Femur (tissue), 1 donor: Measurements from ENCODE around the gene CDK8.
"Not testable (repeated sequence)": the region's sequence is repeated elsewhere in the genome, so short reads cannot be mapped to it uniquely, and the experiment has no call there.

Source experiments
- DNase-seq: peaks from one replicate; pipeline ENCODE4 v3.0.0-alpha.2; 2017

Gene CDK8

GRCh38 chr13:26254583-26255111, 718 bp downstream of the CDK8 start:
- peak; percentile 53 for DNase-seq

GRCh38 chr13:26255115-26255514, 1.2 kb downstream of the CDK8 start:
- no peak for DNase-seq

GRCh38 chr13:26255691-26256277, 1.9 kb downstream of the CDK8 start:
- DNase-seq: no peak

- DNase-seq: no peak
These were observed 3.1 kb downstream of the CDK8 start for GRCh38 chr13:26257049-26257448.

GRCh38 chr13:26259634-26260033, 5.7 kb downstream of the CDK8 start:
- DNase-seq: no peak

- no peak for DNase-seq
These were observed 8.2 kb downstream of the CDK8 start for GRCh38 chr13:26262156-26262555.

GRCh38 chr13:26266311-26266710, 12.4 kb downstream of the CDK8 start:
- no peak for DNase-seq

GRCh38 chr13:26270707-26271106, 16.8 kb downstream of the CDK8 start:
- no peak for DNase-seq

- DNase-seq: no peak
These were observed 18.7 kb downstream of the CDK8 start for GRCh38 chr13:26272621-26273020.

GRCh38 chr13:26280295-26280694, 26.4 kb downstream of the CDK8 start:
- DNase-seq: no peak

GRCh38 chr13:26280822-26281221, 26.9 kb downstream of the CDK8 start:
- DNase-seq: no peak

GRCh38 chr13:26285911-26286310, 32.0 kb downstream of the CDK8 start:
- DNase-seq: not testable (repeated sequence)

- not testable (repeated sequence) for DNase-seq
These were observed 34.9 kb downstream of the CDK8 start for GRCh38 chr13:26288838-26289237.

- DNase-seq: no peak
These were observed 41.9 kb downstream of the CDK8 start for GRCh38 chr13:26295812-26296211.

- DNase-seq: no peak
These were observed 45.3 kb downstream of the CDK8 start for GRCh38 chr13:26299168-26299750.

- DNase-seq: no peak
These were observed 46.2 kb downstream of the CDK8 start for GRCh38 chr13:26300140-26300539.

- no peak for DNase-seq
These were observed 51.7 kb downstream of the CDK8 start for GRCh38 chr13:26305676-26306075.

GRCh38 chr13:26307701-26308100, 53.8 kb downstream of the CDK8 start:
- no peak for DNase-seq

- DNase-seq: no peak
These were observed 54.3 kb downstream of the CDK8 start for GRCh38 chr13:26308250-26308649.

- no peak for DNase-seq
These were observed 54.9 kb downstream of the CDK8 start for GRCh38 chr13:26308836-26309235.

- DNase-seq: no peak
These were observed 56.1 kb downstream of the CDK8 start for GRCh38 chr13:26310003-26310402.

- DNase-seq: no peak
These were observed 56.5 kb downstream of the CDK8 start for GRCh38 chr13:26310470-26310869.

GRCh38 chr13:26312019-26312418, 58.1 kb downstream of the CDK8 start:
- DNase-seq: not testable (repeated sequence)

GRCh38 chr13:26316095-26316494, 62.2 kb downstream of the CDK8 start:
- DNase-seq: not testable (repeated sequence)

GRCh38 chr13:26320766-26321165, 66.8 kb downstream of the CDK8 start:
- no peak for DNase-seq
